HepG2 (cell line): Measurements from ENCODE around the gene VMA21. TPM values are rescaled to one million over a fixed set of nuclear protein-coding genes. Genes with fewer than 3 reads are reported as not detected.

Experiments
- CEBPB ChIP-seq: IDR thresholded peaks from 2 replicates; pipeline ENCODE4 v1.6.1; 2011; ENCODE audit warnings: low read depth, low read length, improper control_type of control experiment, borderline replicate concordance
- MAFF ChIP-seq: IDR thresholded peaks from 2 replicates; pipeline ENCODE4 v1.6.1; 2011; ENCODE audit warnings: low read depth, low read length, improper control_type of control experiment
- MEIS2 ChIP-seq: sonication (generic); formaldehyde crosslinking; IDR thresholded peaks from 2 replicates; pipeline ENCODE4 v1.9.0; 2021; ENCODE audit warnings: mild to moderate bottlenecking, missing genetic modification reagents
- NAIF1 ChIP-seq: sonication (generic); formaldehyde crosslinking; IDR thresholded peaks from 2 replicates; pipeline ENCODE4 v1.5.0; 2020; ENCODE audit warnings: mild to moderate bottlenecking, missing genetic modification reagents, borderline replicate concordance
- ONECUT2 ChIP-seq: sonication (generic); formaldehyde crosslinking; IDR thresholded peaks from 2 replicates; pipeline ENCODE4 v1.4.0; 2020; ENCODE audit warnings: missing genetic modification reagents
- PRMT3 ChIP-seq: sonication (generic); formaldehyde crosslinking; IDR thresholded peaks from 2 replicates; pipeline ENCODE4 v1.8.1; 2022; ENCODE audit warnings: low read depth, mild to moderate bottlenecking, moderate library complexity, missing genetic modification reagents, borderline replicate concordance
- RFX1 ChIP-seq: fragments of 450-650 bp; IDR thresholded peaks from 2 replicates; pipeline ENCODE4 v1.6.1; 2017
- SAP130 ChIP-seq: IDR thresholded peaks from 2 replicates; pipeline ENCODE4 v1.6.1; 2016; ENCODE audit warnings: low read depth
- SETDB1 ChIP-seq: sonication (generic); formaldehyde crosslinking; IDR thresholded peaks from 2 replicates; pipeline ENCODE4 v1.5.1; 2020; ENCODE audit warnings: missing genetic modification reagents, mild to moderate bottlenecking, borderline replicate concordance
- TBP ChIP-seq: sonication (generic); formaldehyde crosslinking; IDR thresholded peaks from 2 replicates; pipeline ENCODE4 v1.5.0; 2020; ENCODE audit warnings: missing genetic modification reagents
- TBX2 ChIP-seq: sonication (generic); formaldehyde crosslinking; IDR thresholded peaks from 2 replicates; pipeline ENCODE4 v1.5.0; 2020; ENCODE audit warnings: missing genetic modification reagents, mild to moderate bottlenecking, borderline replicate concordance
- TMF1 ChIP-seq: sonication (generic); formaldehyde crosslinking; IDR thresholded peaks from 2 replicates; pipeline ENCODE4 v1.8.1; 2022; ENCODE audit warnings: low read depth, missing genetic modification reagents
- ZC3H4 ChIP-seq: sonication (generic); formaldehyde crosslinking; IDR thresholded peaks from 2 replicates; pipeline ENCODE4 v1.4.0; 2020; ENCODE audit warnings: missing genetic modification reagents, borderline replicate concordance
- ZNF354B ChIP-seq: sonication (generic); formaldehyde crosslinking; IDR thresholded peaks from 2 replicates; pipeline ENCODE4 v1.8.0; 2022; ENCODE audit warnings: mild to moderate bottlenecking, missing genetic modification reagents
- ZNF678 ChIP-seq: sonication (generic); formaldehyde crosslinking; IDR thresholded peaks from 2 replicates; pipeline ENCODE4 v1.4.0; 2020; ENCODE audit warnings: mild to moderate bottlenecking, missing genetic modification reagents
- ZNF747 ChIP-seq: sonication (generic); formaldehyde crosslinking; IDR thresholded peaks from 2 replicates; pipeline ENCODE4 v1.8.1; 2023; ENCODE audit warnings: missing genetic modification reagents, mild to moderate bottlenecking, borderline replicate concordance
- polyA plus RNA-seq, 8 experiments: library from polyadenylated mRNA; depleted of rRNA in 3 of 8; stranded (reverse) in 7 of 8; unstranded in 1 of 8; fragments of >200 nt; fragmentation: Illumina TruSeq in 4 of 8; extraction: Trizol in 4 of 8; gene quantifications; 2 replicates each; pipeline versions ENCODE4 v1.2.1 to v1.2.3, GENCODE V29; 2011 to 2016; ENCODE audit warnings: low read depth in 4 of 8, missing spikeins in 1 of 8, mixed read lengths in 1 of 8; ENCODE audit not compliant: insufficient read depth in 1 of 8
- total RNA-seq, 5 experiments: library from RNA; depleted of rRNA; stranded (reverse); fragments of >200 nt; fragmentation: Illumina TruSeq; extraction: Trizol; gene quantifications; 2 replicates each; pipeline ENCODE4 v1.2.3, GENCODE V29; 2016; ENCODE audit warnings: low read depth in 1 of 5
- TF ChIP-seq, protein P1 (sequence below): sonication (generic); formaldehyde crosslinking; IDR thresholded peaks from 2 replicates; pipeline ENCODE4 v1.8.1; 2022; ENCODE audit warnings: mild to moderate bottlenecking, missing genetic modification reagents
- TF ChIP-seq, protein P2 (sequence below): sonication (generic); formaldehyde crosslinking; IDR thresholded peaks from 2 replicates; pipeline ENCODE4 v1.5.0; 2020; ENCODE audit warnings: mild to moderate bottlenecking, missing genetic modification reagents, borderline replicate concordance
- TF ChIP-seq, protein P3 (sequence below): sonication (generic); formaldehyde crosslinking; IDR thresholded peaks from 2 replicates; pipeline ENCODE4 v1.4.0; 2020; ENCODE audit warnings: missing genetic modification reagents
- TF ChIP-seq, protein P4 (sequence below): sonication (generic); formaldehyde crosslinking; conservative IDR thresholded peaks from 2 replicates; pipeline ENCODE4 v1.8.1; 2023; ENCODE audit warnings: missing genetic modification reagents
- TF ChIP-seq, protein P5 (sequence below): sonication (generic); formaldehyde crosslinking; IDR thresholded peaks from 2 replicates; pipeline ENCODE4 v1.4.0; 2020; ENCODE audit warnings: mild to moderate bottlenecking, missing genetic modification reagents

The VMA21 gene
- total and polyA plus RNA-seq, 2 of the 13 experiments (the other 11 are each of a cell fraction or from before 2014, with no cell fraction given) = 20.9 to 42.4 TPM

DNA sequence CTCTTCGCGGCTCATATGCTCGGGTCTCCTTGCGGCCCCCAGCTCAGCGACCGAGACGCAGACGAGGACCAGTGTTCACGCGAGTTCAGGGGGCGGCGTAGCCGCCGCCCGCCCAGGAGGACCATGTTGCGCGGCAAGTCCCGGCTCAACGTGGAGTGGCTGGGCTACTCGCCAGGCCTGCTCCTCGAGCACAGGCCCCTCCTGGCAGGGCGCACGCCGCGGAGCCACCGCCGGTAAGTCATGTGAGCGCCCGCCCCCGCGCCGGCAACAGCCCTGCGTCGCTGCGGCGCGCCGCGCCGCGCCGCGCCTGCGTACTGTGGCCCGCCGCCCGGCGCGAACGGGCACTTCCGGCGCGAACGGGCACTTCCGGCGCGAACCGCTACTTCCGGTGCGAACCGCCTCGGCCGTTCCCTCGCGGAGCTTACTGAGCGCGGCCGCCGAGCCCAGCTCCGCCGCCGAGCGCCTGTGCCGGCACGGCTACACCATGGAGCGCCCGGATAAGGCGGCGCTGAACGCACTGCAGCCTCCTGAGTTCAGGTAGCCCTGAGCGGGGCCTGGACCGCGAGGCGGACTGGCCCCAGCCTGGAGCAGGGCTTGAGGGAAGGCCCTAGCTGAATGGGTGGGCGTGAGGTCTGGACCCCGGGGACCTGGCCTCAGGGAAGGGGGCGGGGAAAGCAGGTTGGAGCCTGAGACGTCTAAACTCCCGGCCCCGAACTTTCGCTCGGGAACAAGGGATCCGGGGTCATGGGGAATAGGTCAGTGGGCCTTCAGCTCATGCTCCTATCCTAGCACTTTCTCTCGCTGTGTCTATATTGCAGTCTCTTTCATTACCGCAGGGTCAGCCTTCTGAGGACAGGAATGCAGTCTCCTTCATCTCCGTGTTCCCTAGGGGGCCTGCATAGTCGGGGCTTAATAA lies at the start of gene VMA21 (continued):
- TF ChIP-seq, protein P1, sequence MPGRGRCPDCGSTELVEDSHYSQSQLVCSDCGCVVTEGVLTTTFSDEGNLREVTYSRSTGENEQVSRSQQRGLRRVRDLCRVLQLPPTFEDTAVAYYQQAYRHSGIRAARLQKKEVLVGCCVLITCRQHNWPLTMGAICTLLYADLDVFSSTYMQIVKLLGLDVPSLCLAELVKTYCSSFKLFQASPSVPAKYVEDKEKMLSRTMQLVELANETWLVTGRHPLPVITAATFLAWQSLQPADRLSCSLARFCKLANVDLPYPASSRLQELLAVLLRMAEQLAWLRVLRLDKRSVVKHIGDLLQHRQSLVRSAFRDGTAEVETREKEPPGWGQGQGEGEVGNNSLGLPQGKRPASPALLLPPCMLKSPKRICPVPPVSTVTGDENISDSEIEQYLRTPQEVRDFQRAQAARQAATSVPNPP (CRISPR knock-in tag) = no peak
- TF ChIP-seq SAP130 = peak; percentile 53; the same call in 1 of the 2 replicates
- TF ChIP-seq PRMT3 (CRISPR knock-in tag) = peak; percentile 61; the same call in 1 of the 2 replicates
- no peak for TF ChIP-seq SETDB1 (CRISPR knock-in tag)
- TF ChIP-seq, protein P2, sequence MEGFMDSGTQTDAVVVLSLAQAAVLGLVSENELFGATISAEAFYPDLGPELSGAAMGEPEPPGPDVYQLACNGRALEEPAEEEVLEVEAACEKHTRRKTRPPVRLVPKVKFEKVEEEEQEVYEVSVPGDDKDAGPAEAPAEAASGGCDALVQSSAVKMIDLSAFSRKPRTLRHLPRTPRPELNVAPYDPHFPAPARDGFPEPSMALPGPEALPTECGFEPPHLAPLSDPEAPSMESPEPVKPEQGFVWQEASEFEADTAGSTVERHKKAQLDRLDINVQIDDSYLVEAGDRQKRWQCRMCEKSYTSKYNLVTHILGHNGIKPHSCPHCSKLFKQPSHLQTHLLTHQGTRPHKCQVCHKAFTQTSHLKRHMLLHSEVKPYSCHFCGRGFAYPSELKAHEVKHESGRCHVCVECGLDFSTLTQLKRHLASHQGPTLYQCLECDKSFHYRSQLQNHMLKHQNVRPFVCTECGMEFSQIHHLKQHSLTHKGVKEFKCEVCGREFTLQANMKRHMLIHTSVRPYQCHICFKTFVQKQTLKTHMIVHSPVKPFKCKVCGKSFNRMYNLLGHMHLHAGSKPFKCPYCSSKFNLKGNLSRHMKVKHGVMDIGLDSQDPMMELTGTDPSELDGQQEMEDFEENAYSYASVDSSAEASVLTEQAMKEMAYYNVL = 0 out of 2 replicates have a peak, but pooled peaks have one; percentile 35
- TF ChIP-seq, protein P3, sequence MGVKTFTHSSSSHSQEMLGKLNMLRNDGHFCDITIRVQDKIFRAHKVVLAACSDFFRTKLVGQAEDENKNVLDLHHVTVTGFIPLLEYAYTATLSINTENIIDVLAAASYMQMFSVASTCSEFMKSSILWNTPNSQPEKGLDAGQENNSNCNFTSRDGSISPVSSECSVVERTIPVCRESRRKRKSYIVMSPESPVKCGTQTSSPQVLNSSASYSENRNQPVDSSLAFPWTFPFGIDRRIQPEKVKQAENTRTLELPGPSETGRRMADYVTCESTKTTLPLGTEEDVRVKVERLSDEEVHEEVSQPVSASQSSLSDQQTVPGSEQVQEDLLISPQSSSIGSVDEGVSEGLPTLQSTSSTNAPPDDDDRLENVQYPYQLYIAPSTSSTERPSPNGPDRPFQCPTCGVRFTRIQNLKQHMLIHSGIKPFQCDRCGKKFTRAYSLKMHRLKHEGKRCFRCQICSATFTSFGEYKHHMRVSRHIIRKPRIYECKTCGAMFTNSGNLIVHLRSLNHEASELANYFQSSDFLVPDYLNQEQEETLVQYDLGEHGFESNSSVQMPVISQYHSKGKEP (CRISPR knock-in tag) = no peak
- TF ChIP-seq MAFF = no peak
- TF ChIP-seq, protein P4, sequence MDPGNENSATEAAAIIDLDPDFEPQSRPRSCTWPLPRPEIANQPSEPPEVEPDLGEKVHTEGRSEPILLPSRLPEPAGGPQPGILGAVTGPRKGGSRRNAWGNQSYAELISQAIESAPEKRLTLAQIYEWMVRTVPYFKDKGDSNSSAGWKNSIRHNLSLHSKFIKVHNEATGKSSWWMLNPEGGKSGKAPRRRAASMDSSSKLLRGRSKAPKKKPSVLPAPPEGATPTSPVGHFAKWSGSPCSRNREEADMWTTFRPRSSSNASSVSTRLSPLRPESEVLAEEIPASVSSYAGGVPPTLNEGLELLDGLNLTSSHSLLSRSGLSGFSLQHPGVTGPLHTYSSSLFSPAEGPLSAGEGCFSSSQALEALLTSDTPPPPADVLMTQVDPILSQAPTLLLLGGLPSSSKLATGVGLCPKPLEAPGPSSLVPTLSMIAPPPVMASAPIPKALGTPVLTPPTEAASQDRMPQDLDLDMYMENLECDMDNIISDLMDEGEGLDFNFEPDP (CRISPR knock-in tag) = no peak
- TF ChIP-seq ZC3H4 = no peak
- TF ChIP-seq TBP (CRISPR knock-in tag) = no peak
- TF ChIP-seq TBX2 (CRISPR knock-in tag) = peak; percentile 47; the same call in 1 of the 2 replicates
- TF ChIP-seq CEBPB = no peak
- no peak for TF ChIP-seq RFX1
- no peak for TF ChIP-seq ONECUT2
- no peak for TF ChIP-seq NAIF1
- no peak for TF ChIP-seq ZNF354B (CRISPR knock-in tag)
- peak; percentile 67; the same call in 1 of the 2 replicates for TF ChIP-seq MEIS2
- TF ChIP-seq TMF1 (CRISPR knock-in tag) = no peak
- TF ChIP-seq ZNF678 (CRISPR knock-in tag) = no peak
- TF ChIP-seq, protein P5, sequence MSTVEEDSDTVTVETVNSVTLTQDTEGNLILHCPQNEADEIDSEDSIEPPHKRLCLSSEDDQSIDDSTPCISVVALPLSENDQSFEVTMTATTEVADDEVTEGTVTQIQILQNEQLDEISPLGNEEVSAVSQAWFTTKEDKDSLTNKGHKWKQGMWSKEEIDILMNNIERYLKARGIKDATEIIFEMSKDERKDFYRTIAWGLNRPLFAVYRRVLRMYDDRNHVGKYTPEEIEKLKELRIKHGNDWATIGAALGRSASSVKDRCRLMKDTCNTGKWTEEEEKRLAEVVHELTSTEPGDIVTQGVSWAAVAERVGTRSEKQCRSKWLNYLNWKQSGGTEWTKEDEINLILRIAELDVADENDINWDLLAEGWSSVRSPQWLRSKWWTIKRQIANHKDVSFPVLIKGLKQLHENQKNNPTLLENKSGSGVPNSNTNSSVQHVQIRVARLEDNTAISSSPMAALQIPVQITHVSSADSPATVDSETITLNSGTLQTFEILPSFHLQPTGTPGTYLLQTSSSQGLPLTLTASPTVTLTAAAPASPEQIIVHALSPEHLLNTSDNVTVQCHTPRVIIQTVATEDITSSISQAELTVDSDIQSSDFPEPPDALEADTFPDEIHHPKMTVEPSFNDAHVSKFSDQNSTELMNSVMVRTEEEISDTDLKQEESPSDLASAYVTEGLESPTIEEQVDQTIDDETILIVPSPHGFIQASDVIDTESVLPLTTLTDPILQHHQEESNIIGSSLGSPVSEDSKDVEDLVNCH (CRISPR knock-in tag) = no peak
- no peak for TF ChIP-seq ZNF747 (CRISPR knock-in tag)
